ENCODE measurements around the gene PITPNM2.

DNA sequence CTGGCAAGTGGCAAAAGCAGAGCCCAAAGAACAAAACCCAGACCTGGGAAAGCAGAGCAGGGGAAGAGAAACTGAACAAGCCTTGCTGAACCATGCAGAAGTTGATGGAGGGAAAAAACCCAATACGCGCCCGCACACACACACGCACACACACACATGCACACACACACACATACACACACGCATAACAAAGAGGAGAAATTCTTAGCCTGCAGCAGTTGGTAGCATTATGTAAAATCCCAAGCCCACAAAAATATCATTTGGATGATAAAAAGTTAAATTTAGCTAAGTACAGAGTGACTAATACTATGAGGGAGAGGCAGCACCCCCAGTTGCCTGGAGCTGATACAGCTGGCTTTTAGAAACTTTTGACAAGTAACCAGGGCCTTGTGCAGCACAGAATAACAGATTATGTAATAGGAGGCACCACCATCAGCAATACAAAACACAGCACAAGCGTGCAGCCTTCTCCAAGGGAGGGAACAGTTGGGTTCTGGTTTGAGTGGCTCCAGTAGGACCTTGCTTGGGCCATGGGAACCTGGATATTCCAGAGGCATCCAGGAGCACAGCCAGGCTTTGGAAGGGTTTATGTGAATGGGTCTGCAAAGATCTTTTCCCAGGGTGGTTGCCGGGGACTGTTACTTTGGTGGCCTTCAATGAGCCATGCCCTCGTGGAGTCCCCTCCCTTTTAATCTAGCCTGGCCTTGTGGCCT, 35.3 kb downstream of the PITPNM2 start:
- TF ChIP-seq CTCF (conservative IDR thresholded peaks at IDR 0.05) (no peak), ZFX (IDR thresholded peaks at IDR 0.05) (no peak)
